HEK293T (cell line): ENCODE results near the gene NPEPL1.

Experiments used
- BHLHE40 ChIP-seq: fragments of 450-650 bp; IDR thresholded peaks from 2 replicates; pipeline ENCODE4 v1.6.1; 2016; ENCODE audit warnings: mild to moderate bottlenecking, moderate library complexity, borderline replicate concordance
- FOXA1 ChIP-seq: fragments of 450-650 bp; IDR thresholded peaks from 2 replicates; pipeline ENCODE4 v1.6.1; 2016; ENCODE audit warnings: mild to moderate bottlenecking
- LEF1 ChIP-seq: fragments of 450-650 bp; IDR thresholded peaks from 2 replicates; pipeline ENCODE4 v1.6.1; 2017; ENCODE audit warnings: mild to moderate bottlenecking, borderline replicate concordance
- TARDBP ChIP-seq: fragments of 450-650 bp; IDR thresholded peaks from 2 replicates; pipeline ENCODE4 v1.6.1; 2016

GRCh38 chr20:58706975-58707681, 14.5 kb downstream of the NPEPL1 start:
- no peak for TF ChIP-seq FOXA1
- no peak for TF ChIP-seq BHLHE40
- TF ChIP-seq TARDBP = no peak
- TF ChIP-seq LEF1 = no peak
